A549 (cell line): Measurements from ENCODE around the gene TTC7B.

Source experiments
- ESRRA ChIP-seq: fragments of 150-350 bp; IDR thresholded peaks from 2 replicates; pipeline ENCODE4 v1.6.1; 2014; ENCODE audit warnings: mild to moderate bottlenecking, low read length, borderline replicate concordance
- MYC ChIP-seq: IDR thresholded peaks from 2 replicates; pipeline ENCODE4 v1.6.1; 2012; ENCODE audit warnings: mild to moderate bottlenecking, inconsistent platforms, low read length, improper control_type of control experiment, borderline replicate concordance
- NFE2L2 ChIP-seq: fragments of 150-350 bp; conservative IDR thresholded peaks from 2 replicates; pipeline ENCODE4 v1.6.1; 2014; ENCODE audit warnings: low read length
- POLR2A ChIP-seq: IDR thresholded peaks from 2 replicates; pipeline ENCODE4 v1.6.1; 2012; ENCODE audit warnings: mild to moderate bottlenecking, low read length
- RCOR1 ChIP-seq: fragments of 150-350 bp; IDR thresholded peaks from 2 replicates; pipeline ENCODE4 v1.6.1; 2014; ENCODE audit warnings: antibody characterized with exemption, low read length, low read depth
- REST ChIP-seq: fragments of 200-600 bp; sonication (generic); IDR thresholded peaks from 2 replicates; pipeline ENCODE4 v1.6.1; 2016; ENCODE audit warnings: antibody characterized with exemption, mild to moderate bottlenecking, moderate library complexity
- ZNF302 ChIP-seq: fragments of 250-450 bp; sonication (Bioruptor Pico); IDR thresholded peaks from 2 replicates; pipeline ENCODE4 v1.9.0; 2021; ENCODE audit warnings: inconsistent platforms, mild to moderate bottlenecking, moderate library complexity
- TF ChIP-seq, protein P1 (sequence below): fragments of >200 bp; sonication (Bioruptor Twin); formaldehyde crosslinking; IDR thresholded peaks from 3 replicates; pipeline ENCODE4 v1.5.1; 2016

DNA sequence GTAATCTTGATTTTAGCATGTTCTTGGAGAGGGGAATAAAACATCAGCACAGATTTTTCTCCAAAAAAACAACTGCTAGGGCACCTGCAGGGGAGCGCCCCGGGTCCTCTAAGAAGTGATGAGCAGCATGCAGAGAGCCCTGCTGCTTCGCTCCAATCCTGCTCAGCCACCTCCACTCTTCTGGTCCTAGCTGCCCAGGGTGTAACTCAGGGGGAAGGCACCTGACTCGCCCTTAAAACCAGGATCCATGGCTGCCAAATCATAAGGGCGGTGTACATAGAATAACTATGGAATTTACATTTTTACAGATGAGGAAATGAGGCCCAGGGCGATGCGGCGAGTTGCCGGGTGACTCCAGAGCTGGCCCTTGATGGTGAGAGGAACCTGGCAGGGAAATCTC lies 214.7 kb downstream of the TTC7B start:
- TF ChIP-seq ESRRA (no peak), NFE2L2 (no peak), RCOR1 (no peak), POLR2A (no peak), MYC (no peak), ZNF302 (CRISPR knock-in tag) (no peak), REST (no peak)
- TF ChIP-seq, protein P1, sequence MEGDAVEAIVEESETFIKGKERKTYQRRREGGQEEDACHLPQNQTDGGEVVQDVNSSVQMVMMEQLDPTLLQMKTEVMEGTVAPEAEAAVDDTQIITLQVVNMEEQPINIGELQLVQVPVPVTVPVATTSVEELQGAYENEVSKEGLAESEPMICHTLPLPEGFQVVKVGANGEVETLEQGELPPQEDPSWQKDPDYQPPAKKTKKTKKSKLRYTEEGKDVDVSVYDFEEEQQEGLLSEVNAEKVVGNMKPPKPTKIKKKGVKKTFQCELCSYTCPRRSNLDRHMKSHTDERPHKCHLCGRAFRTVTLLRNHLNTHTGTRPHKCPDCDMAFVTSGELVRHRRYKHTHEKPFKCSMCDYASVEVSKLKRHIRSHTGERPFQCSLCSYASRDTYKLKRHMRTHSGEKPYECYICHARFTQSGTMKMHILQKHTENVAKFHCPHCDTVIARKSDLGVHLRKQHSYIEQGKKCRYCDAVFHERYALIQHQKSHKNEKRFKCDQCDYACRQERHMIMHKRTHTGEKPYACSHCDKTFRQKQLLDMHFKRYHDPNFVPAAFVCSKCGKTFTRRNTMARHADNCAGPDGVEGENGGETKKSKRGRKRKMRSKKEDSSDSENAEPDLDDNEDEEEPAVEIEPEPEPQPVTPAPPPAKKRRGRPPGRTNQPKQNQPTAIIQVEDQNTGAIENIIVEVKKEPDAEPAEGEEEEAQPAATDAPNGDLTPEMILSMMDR, result no peak
